Spleen (tissue), 11 donors: ENCODE data around the gene TSACC. TPM values are rescaled to one million over a fixed set of nuclear protein-coding genes. Genes with fewer than 3 reads are reported as not detected.
"Not testable (repeated sequence)": the region's sequence is repeated elsewhere in the genome, so short reads cannot be mapped to it uniquely, and the experiment has no call there.

Source experiments
- DNase-seq: peaks from one replicate; pipeline ENCODE4 v3.0.0-alpha.2; 2020
- H3K27ac ChIP-seq, 8 donors: fragments of 200-600 bp; sonication (generic) in 7 of 8; 1 replicate in 4 of 8; 2 replicates in 4 of 8; pipeline versions ENCODE4 v1.5.0 to v1.8.0; 2016 to 2021; ENCODE audit warnings: inconsistent platforms in 4 of 8, mild to moderate bottlenecking in 4 of 8, moderate library complexity in 1 of 8
- H3K27me3 ChIP-seq, 7 donors: fragments of 200-600 bp; sonication (generic) in 6 of 7; replicated peaks in 1 of 7; 1 replicate in 4 of 7; 2 replicates in 3 of 7; pipeline versions ENCODE4 v1.5.0 to v1.8.0; 2016 to 2021; ENCODE audit warnings: inconsistent platforms in 3 of 7, mild to moderate bottlenecking in 1 of 7
- H3K36me3 ChIP-seq, 6 donors: fragments of 200-600 bp; sonication (generic) in 5 of 6; 1 replicate in 4 of 6; 2 replicates in 2 of 6; pipeline versions ENCODE4 v1.5.0 to v1.8.0; 2016 to 2021; ENCODE audit warnings: inconsistent platforms in 2 of 6
- H3K4me1 ChIP-seq, 6 donors: fragments of 200-600 bp; sonication (generic) in 5 of 6; 1 replicate in 3 of 6; 2 replicates in 3 of 6; pipeline versions ENCODE4 v1.5.0 to v1.8.0; 2016 to 2021; ENCODE audit warnings: inconsistent platforms in 3 of 6
- H3K4me3 ChIP-seq, 8 donors: fragments of 200-600 bp; sonication (generic) in 7 of 8; 1 replicate in 4 of 8; 2 replicates in 4 of 8; pipeline versions ENCODE4 v1.5.0 to v1.8.0; 2016 to 2021; ENCODE audit warnings: inconsistent platforms in 4 of 8, mild to moderate bottlenecking in 4 of 8, moderate library complexity in 2 of 8
- H3K9me3 ChIP-seq, 8 donors: fragments of 200-600 bp; sonication (generic) in 7 of 8; 1 replicate in 4 of 8; 2 replicates in 4 of 8; pipeline versions ENCODE4 v1.5.0 to v1.8.0; 2016 to 2021; ENCODE audit warnings: inconsistent platforms in 4 of 8
- CTCF ChIP-seq, 11 experiments: fragments of 200-600 bp in 7 of 11; fragments of 450-650 bp in 4 of 11; sonication (generic) in 4 of 11; IDR thresholded peaks in 8 of 11; conservative IDR thresholded peaks in 3 of 11; 1 replicate in 7 of 11; 2 replicates in 4 of 11; pipeline versions ENCODE4 v1.4.0 to v1.8.0; 2016 to 2021; ENCODE audit warnings: antibody characterized with exemption in 11 of 11, inconsistent platforms in 4 of 11, mild to moderate bottlenecking in 1 of 11
- POLR2A ChIP-seq, 3 donors: fragments of 450-650 bp; IDR thresholded peaks; one replicate each; pipeline ENCODE4 v1.5.1; 2017; ENCODE audit warnings: antibody characterized with exemption in 3 of 3, mild to moderate bottlenecking in 1 of 3
- POLR2AphosphoS5 ChIP-seq, 3 donors: sonication (generic); formaldehyde crosslinking; IDR thresholded peaks; one replicate each; pipeline ENCODE4 v1.5.1; 2017; ENCODE audit warnings: antibody characterized with exemption in 3 of 3
- WGBS, 5 donors: extraction: QIAGEN DNeasy Blood & Tissue Kit in 3 of 5; methylation state at CpG; one replicate each; pipeline versions ENCODE4 v1.1.5 to v1.1.7; 2013 to 2018; 5-methylcytosine and 5-hydroxymethylcytosine counted together
- intact Hi-C: fragments of 100-400 bp; cut with DNase I; formaldehyde crosslinking; loops from one replicate; pipeline ENCODE4 v1.15.0; 2023; ENCODE audit warnings: low total_unique reads
- polyA plus RNA-seq, 3 donors: library from polyadenylated mRNA; stranded (reverse); fragments of 200-250 nt; gene quantifications; one replicate each; pipeline ENCODE4 v1.2.1, GENCODE V29; 2013
- total RNA-seq, 7 donors: library from RNA; depleted of rRNA in 3 of 7; stranded (reverse); fragments of >200 nt in 3 of 7; fragmentation: NEBNext Ultra II Directional in 4 of 7; extraction: Animal tissue kit (Norgen Biotek cat#: 25700) in 4 of 7; gene quantifications; one replicate each; pipeline versions ENCODE4 v1.1.0 to v1.2.1, GENCODE V29; 2016 to 2021
- donor health status: healthy with polysubstance abuse.
- donor health status: DM: no; HTN: no; CAD: no; lungs with moderate emphysema.
- donor health status: DM: no; HTN: no; CAD: no.
- donor health status: Bipolar disorder and iron deficiency.
- donor health status: healthy.
- donor health status: DM: no; HTN: no; CAD: no.
- donor health status: DM: yes; HTN: yes; CAD: no.

The TSACC gene
- total and polyA plus RNA-seq, 10 donors = 0.41 to 1.4 (median 1.3) TPM; not detected in 7

- intact Hi-C loops = no loop called here
- peaks cover 3 to 22% (median 9%) of the 10 kb centered on the region in 6 donors for H3K4me1 ChIP-seq
- TF ChIP-seq POLR2AphosphoS5 (IDR thresholded peaks at IDR 0.05) (no peak), POLR2A (IDR thresholded peaks at IDR 0.05) (no peak), CTCF (IDR thresholded peaks at IDR 0.05 in 8 of 11, conservative IDR thresholded peaks at IDR 0.05 in 3 of 11) (no peak)
- peak; percentile 42 for DNase-seq
- no peak overlapping the region for H3K4me3 ChIP-seq
- H3K9me3 ChIP-seq = no peaks in the 10 kb centered on the region
- peaks cover 0 to 52% (median 11%) of the 10 kb centered on the region in 7 donors for H3K27me3 ChIP-seq
- WGBS, 5 donors = 81 to 91% (median 85%) methylated on average over 9 of the region's 9 CpGs
- no peaks in the 10 kb centered on the region for H3K36me3 ChIP-seq
- no peak overlapping the region for H3K27ac ChIP-seq
Observed at GRCh38 chr1:156367383-156368156, 29.2 kb downstream of the TSACC start.

GRCh38 chr1:156368157-156368658 is 29.9 kb downstream of the TSACC start:
- no peaks in the 10 kb centered on the region for H3K9me3 ChIP-seq
- H3K4me1 ChIP-seq = peaks cover 3 to 22% (median 9%) of the 10 kb centered on the region in 6 donors
- no peak for DNase-seq
- H3K27me3 ChIP-seq = peaks cover 0 to 58% (median 11%) of the 10 kb centered on the region in 7 donors
- no peak overlapping the region for H3K27ac ChIP-seq
- 91 to 94% (median 93%) methylated on average over 6 to 7 of the region's 7 CpGs for WGBS, 5 donors
- no peak overlapping the region for H3K4me3 ChIP-seq
- intact Hi-C loops = no loop called here
- no peaks in the 10 kb centered on the region for H3K36me3 ChIP-seq
- TF ChIP-seq POLR2A (IDR thresholded peaks at IDR 0.05) (no peak), POLR2AphosphoS5 (IDR thresholded peaks at IDR 0.05) (no peak), CTCF (IDR thresholded peaks at IDR 0.05 in 8 of 11, conservative IDR thresholded peaks at IDR 0.05 in 3 of 11) (no peak)

- Histone ChIP-seq H3K4me3 (peak within 1 kb of the TSS; percentile 22 to 62 (median 30)), H3K4me1 (peaks cover 3 to 22% (median 9%) of the 10 kb centered on the region in 6 donors), H3K36me3 (no peaks in the 10 kb centered on the region), H3K9me3 (no peaks in the 10 kb centered on the region), H3K27me3 (peaks cover 0 to 60% (median 11%) of the 10 kb centered on the region in 7 donors), H3K27ac (peak within 1 kb of the TSS in 3 of 8 donors; percentile 7 to 58 (median 29))
- no peak for TF ChIP-seq POLR2A (IDR thresholded peaks at IDR 0.05)
- TF ChIP-seq POLR2AphosphoS5 (IDR thresholded peaks at IDR 0.05) = peak in 2 of 3 donors; percentile 44 to 52
- no peak for TF ChIP-seq CTCF (IDR thresholded peaks at IDR 0.05 in 8 of 11, conservative IDR thresholded peaks at IDR 0.05 in 3 of 11)
- intact Hi-C loops = no loop called here
- DNase-seq = peak; percentile 83
- WGBS, 5 donors = 10 to 14% (median 11%) methylated on average over 9 to 48 of the region's 48 CpGs
Observed at GRCh38 chr1:156368889-156369684, 30.8 kb downstream of the TSACC start, which contains the start of gene RHBG. Gene RHBG (plus strand): TSS chr1:156369211. CDS start chr1:156369250, 39 bp downstream.

GRCh38 chr1:156369685-156370286 is 31.5 kb downstream of the TSACC start:
- Histone ChIP-seq H3K4me3 (peak overlapping the region in 3 of 8 donors; percentile 30 to 62 (median 45)), H3K27me3 (peaks cover 0 to 59% (median 11%) of the 10 kb centered on the region in 7 donors), H3K4me1 (peaks cover 3 to 22% (median 9%) of the 10 kb centered on the region in 6 donors), H3K27ac (peak overlapping the region in 1 of 8 donors; percentile 58)
- H3K9me3 ChIP-seq, intact Hi-C loops, H3K36me3 ChIP-seq, DNase-seq: not testable (repeated sequence)
- WGBS, 5 donors = 91 to 97% (median 93%) methylated on average over 10 of the region's 10 CpGs
